ENCODE data around the gene NFE2L2. TPM values are rescaled to one million over a fixed set of nuclear protein-coding genes. Genes with fewer than 3 reads are reported as not detected.

The NFE2L2 gene
- total and polyA plus RNA-seq, 9 of the 15 experiments (the other 6 are each of a cell fraction or from before 2014, with no cell fraction given) = 29.3 to 120 (median 59.3) TPM

GRCh38 chr2:177264209-177264692 is 276 bp downstream of the NFE2L2 start:
- H3K4me2 ChIP-seq (ENCODE audit: insufficient read depth, low read length) = peak overlapping the region; percentile 94; the same call in 1 of the 2 replicates
- H2AFZ ChIP-seq (ENCODE audit: low read depth, low read length) = peak overlapping the region; percentile 93; the same call in 1 of the 2 replicates
- no peak for FAIRE-seq
- no peak for TF ChIP-seq ETV6 (IDR thresholded peaks at IDR 0.05; ENCODE audit: borderline replicate concordance in 1 of 2, low read depth in 2 of 2, low read length in 1 of 2)
- TF ChIP-seq ETV6 (CRISPR knock-in tag; IDR thresholded peaks at IDR 0.05; ENCODE audit: borderline replicate concordance) = peak; percentile 83; the same call in 1 of the 2 replicates
- TF ChIP-seq SRF (CRISPR knock-in tag; IDR thresholded peaks at IDR 0.05) = 0 out of 4 replicates have a peak, but pooled peaks of 1 of the 2 experiments have one; percentile 45
- no peak for TF ChIP-seq SMAD2 (IDR thresholded peaks at IDR 0.05; ENCODE audit: low read depth, low read length)
- TF ChIP-seq ZNF507 (tag; conservative IDR thresholded peaks at IDR 0.05) = no peak
- peak in 1 of 2 experiments; percentile 15; a peak in 1 of 4 replicates for TF ChIP-seq SIN3A (IDR thresholded peaks at IDR 0.05; ENCODE audit: borderline replicate concordance in 2 of 2, control insufficient read depth in 1 of 2, low read depth in 2 of 2, low read length in 2 of 2)
- TF ChIP-seq SMC3 (conservative IDR thresholded peaks at IDR 0.05; ENCODE audit: insufficient read depth, low read depth, low read length) = 0 out of 2 replicates have a peak, but pooled peaks have one; percentile 4
- TF ChIP-seq SAFB (IDR thresholded peaks at IDR 0.05; ENCODE audit: borderline replicate concordance, low read depth, low read length) = peak; percentile 23; the same call in 1 of the 2 replicates
- TF ChIP-seq CHD1 (IDR thresholded peaks at IDR 0.05; ENCODE audit: low read length) = peak; percentile 90
- 0 out of 2 replicates have a peak, but pooled peaks have one; percentile 67 for TF ChIP-seq SRSF3 (IDR thresholded peaks at IDR 0.05; ENCODE audit: insufficient read depth, low read length)
- TF ChIP-seq ZBTB1 (CRISPR knock-in tag; IDR thresholded peaks at IDR 0.05; ENCODE audit: borderline replicate concordance, low read depth) = peak; percentile 97
- peak; percentile 16 for TF ChIP-seq ZFX (CRISPR knock-in tag; IDR thresholded peaks at IDR 0.05)
- TF ChIP-seq KDM2B (CRISPR knock-in tag; IDR thresholded peaks at IDR 0.05) = peak; percentile 1; the same call in 1 of the 2 replicates
- peak; percentile 3; the same call in 1 of the 2 replicates for TF ChIP-seq ZBTB9 (CRISPR knock-in tag; IDR thresholded peaks at IDR 0.05)
- peak in 1 of 2 experiments; percentile 40; a peak in 2 of 4 replicates for TF ChIP-seq TEAD1 (CRISPR knock-in tag; IDR thresholded peaks at IDR 0.05)
- no peak for TF ChIP-seq ARNT (IDR thresholded peaks at IDR 0.05)
- peak; percentile 77 for TF ChIP-seq FIP1L1 (IDR thresholded peaks at IDR 0.05; ENCODE audit: low read depth, low read length, poor library complexity, severe bottlenecking)
- TF ChIP-seq PHF8 (IDR thresholded peaks at IDR 0.05; ENCODE audit: borderline replicate concordance, low read length) = peak; percentile 59
- peak; percentile 78; the same call in 1 of the 2 replicates for TF ChIP-seq EGR1 (conservative IDR thresholded peaks at IDR 0.05)
- TF ChIP-seq ZNF75A (CRISPR knock-in tag; IDR thresholded peaks at IDR 0.05) = no peak

More at GRCh38 chr2:177264209-177264692, 276 bp downstream of the NFE2L2 start:
- Histone ChIP-seq H3K9ac (ENCODE audit: insufficient read depth in 1 of 2, low read depth in 2 of 2, low read length in 2 of 2) (peak overlapping the region; percentile 98), H3K36me3 (ENCODE audit: control insufficient read depth, insufficient read depth, low read length) (peaks cover 23% of the 10 kb centered on the region; the same call in 2 of the 3 replicates), H3K9me3 (replicated peaks; ENCODE audit: control insufficient read depth, insufficient read depth, low read depth, low read length) (peaks cover 2% of the 10 kb centered on the region; the same call in 1 of the 2 replicates), H3K27ac (ENCODE audit: extremely low read depth, low read depth, low read length) (peak overlapping the region; percentile 98), H3K27me3 (ENCODE audit: control insufficient read depth in 2 of 2, insufficient read depth in 2 of 2, low read length in 2 of 2) (no peaks in the 10 kb centered on the region), H3K9me1 (ENCODE audit: control insufficient read depth, insufficient read depth, low read length) (no peaks in the 10 kb centered on the region), H4K20me1 (replicated peaks; ENCODE audit: control insufficient read depth, insufficient read depth, low read length) (peaks cover 13% of the 10 kb centered on the region), H3K4me3 (peak overlapping the region; percentile 91), H3K4me1 (replicated peaks in 1 of 2; ENCODE audit: control insufficient read depth in 2 of 2, insufficient read depth in 2 of 2, low read length in 2 of 2) (peaks cover 32 to 38% of the 10 kb centered on the region in 2 experiments), H3K79me2 (ENCODE audit: control insufficient read depth, insufficient read depth, low read length) (peaks cover 51% of the 10 kb centered on the region)
- under 1% methylated on average over 47 of the region's 61 CpGs for WGBS (ENCODE audit: insufficient coverage, low coverage, missing lambda C conversion rate)
- peak; percentile 23 for ATAC-seq
- no TSS peak for BruUV-seq (replicated peaks)
- intact Hi-C loops (cut with micrococcal nuclease) = loop anchor here (5.0 to 10.0 kb wide), 3 partner anchors 288 to 493 kb away; a partner anchor contains a TSS
- in situ Hi-C loops (cut with MboI) = loop anchor here (5.0 kb wide), 1 partner anchor 68 kb away; no protein-coding TSS in a partner anchor
- CTCF ChIA-PET (ENCODE audit: low intra/inter-chr PET ratio) = interaction anchor here (0.6 to 2.1 kb wide), 9 partner anchors 19 to 1981 kb away, joined by 3 to 13 read pairs (median 4); no protein-coding TSS in a partner anchor
- POLR2A ChIA-PET = interaction anchor here (0.6 to 12.9 kb wide), 53 partner anchors 9 to 1641 kb away, joined by 3 to 199 read pairs (median 5); partner anchors contain the start of genes AGPS and HNRNPA3
- DNase-seq (ENCODE audit: extremely low read depth in 1 of 4, low spot score in 3 of 4) = peak in 2 of 4 experiments; percentile 61 to 81

Data from K562 (cell line).